Ectodermal cell (in vitro differentiated cells): ENCODE results near the gene MAGI3.

Source experiments
- H3K27ac ChIP-seq: 2 replicates; pipeline ENCODE4 v1.7.0; 2013; ENCODE audit warnings: mild to moderate bottlenecking, low read depth, low read length; ENCODE audit not compliant: insufficient read depth, poor library complexity, severe bottlenecking
- H3K27me3 ChIP-seq: 2 replicates; pipeline ENCODE4 v1.7.0; 2013; ENCODE audit warnings: mild to moderate bottlenecking, low read length; ENCODE audit not compliant: insufficient read depth, control insufficient read depth, poor library complexity, severe bottlenecking
- H3K36me3 ChIP-seq: one replicate; pipeline ENCODE4 v1.7.0; 2013; ENCODE audit warnings: low read length; ENCODE audit not compliant: control insufficient read depth, insufficient read depth
- H3K4me1 ChIP-seq: one replicate; pipeline ENCODE4 v1.7.0; 2013; ENCODE audit warnings: low read length; ENCODE audit not compliant: control insufficient read depth, insufficient read depth
- H3K4me3 ChIP-seq: 2 replicates; pipeline ENCODE4 v1.7.0; 2013; ENCODE audit warnings: low read depth, low read length, control low read depth; ENCODE audit not compliant: insufficient read depth
- H3K9me3 ChIP-seq: 2 replicates; pipeline ENCODE4 v1.7.0; 2013; ENCODE audit warnings: mild to moderate bottlenecking, low read length, moderate library complexity; ENCODE audit not compliant: control insufficient read depth
- WGBS, 2 experiments: methylation state at CpG; one replicate each; pipeline ENCODE4 v1.1.7; 2013; ENCODE audit warnings: missing lambda C conversion rate in 2 of 2; 5-methylcytosine and 5-hydroxymethylcytosine counted together

MAGI3 gene

DNA sequence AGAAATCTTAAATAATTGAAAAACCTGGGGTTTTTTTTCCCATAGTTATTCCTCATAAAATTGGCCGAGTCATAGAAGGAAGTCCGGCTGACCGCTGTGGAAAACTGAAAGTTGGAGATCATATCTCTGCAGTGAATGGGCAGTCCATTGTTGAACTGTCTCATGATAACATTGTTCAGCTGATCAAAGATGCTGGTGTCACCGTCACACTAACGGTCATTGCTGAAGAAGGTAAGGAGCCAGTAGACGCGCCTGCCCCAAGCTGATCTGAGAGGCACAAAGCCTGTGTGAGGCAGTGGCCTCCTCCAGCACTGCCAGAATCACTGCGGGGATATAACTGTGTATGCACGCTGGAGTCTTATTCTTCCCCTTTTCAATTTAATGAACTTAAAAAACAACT lies 268.7 kb downstream of the MAGI3 start:
- no peaks in the 10 kb centered on the region for H3K27me3 ChIP-seq
- H3K9me3 ChIP-seq, result no peaks in the 10 kb centered on the region
- H3K27ac ChIP-seq, result no peak overlapping the region
- H3K4me3 ChIP-seq, result no peak overlapping the region
- WGBS, 2 experiments, result 92 to 94% methylated on average over 9 of the region's 9 CpGs
- peaks cover 9% of the 10 kb centered on the region for H3K4me1 ChIP-seq
- no peaks in the 10 kb centered on the region for H3K36me3 ChIP-seq

DNA sequence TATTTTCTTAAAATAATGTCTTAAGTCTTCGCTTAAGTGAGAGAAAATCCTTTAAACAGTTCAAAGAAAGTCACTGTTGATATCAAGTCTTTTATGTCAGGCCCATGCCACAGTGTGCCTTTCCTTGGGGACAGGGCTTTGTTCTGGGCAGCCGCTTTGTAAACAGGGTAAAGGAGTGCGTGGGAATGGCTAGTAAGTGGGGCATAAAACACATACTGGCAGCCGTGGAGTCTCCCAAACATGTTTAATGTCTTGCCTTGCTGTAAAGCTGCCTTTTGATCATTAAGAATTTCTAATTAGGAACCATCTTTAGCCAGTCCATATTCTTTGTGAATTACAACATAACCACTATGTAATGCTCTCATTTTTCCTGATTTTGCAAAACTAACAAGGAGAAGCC lies 269.2 kb downstream of the MAGI3 start:
- Histone ChIP-seq H3K36me3 (no peaks in the 10 kb centered on the region), H3K9me3 (no peaks in the 10 kb centered on the region), H3K4me1 (peaks cover 9% of the 10 kb centered on the region), H3K4me3 (no peak overlapping the region), H3K27ac (no peak overlapping the region), H3K27me3 (no peaks in the 10 kb centered on the region)
- WGBS, 2 experiments, result 88 to 91% methylated on average over 4 of the region's 4 CpGs

DNA sequence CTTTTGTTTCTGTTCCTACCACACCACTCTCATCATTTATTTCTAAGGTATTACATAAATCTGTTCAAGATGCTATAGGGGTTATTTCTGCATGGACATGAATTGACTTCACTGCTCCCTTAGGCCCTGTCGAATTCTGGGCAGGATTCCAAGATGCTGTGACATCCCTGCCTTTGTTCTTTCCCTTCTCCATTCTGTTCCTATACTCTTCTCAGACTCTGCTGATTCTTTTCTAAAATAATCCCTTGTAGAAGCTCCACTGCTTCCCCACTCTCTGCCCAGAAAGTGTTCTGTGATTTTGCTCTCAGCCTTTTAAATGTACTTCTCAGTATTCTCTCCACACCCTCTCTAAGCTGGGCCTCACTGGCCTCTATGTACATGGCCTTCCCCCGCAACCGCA lies 269.8 kb downstream of the MAGI3 start:
- 91 to 95% methylated on average over 2 to 3 of the region's 3 CpGs for WGBS, 2 experiments
- Histone ChIP-seq H3K27ac (no peak overlapping the region), H3K27me3 (no peaks in the 10 kb centered on the region), H3K4me3 (no peak overlapping the region), H3K9me3 (no peaks in the 10 kb centered on the region), H3K4me1 (peaks cover 9% of the 10 kb centered on the region), H3K36me3 (no peaks in the 10 kb centered on the region)

DNA sequence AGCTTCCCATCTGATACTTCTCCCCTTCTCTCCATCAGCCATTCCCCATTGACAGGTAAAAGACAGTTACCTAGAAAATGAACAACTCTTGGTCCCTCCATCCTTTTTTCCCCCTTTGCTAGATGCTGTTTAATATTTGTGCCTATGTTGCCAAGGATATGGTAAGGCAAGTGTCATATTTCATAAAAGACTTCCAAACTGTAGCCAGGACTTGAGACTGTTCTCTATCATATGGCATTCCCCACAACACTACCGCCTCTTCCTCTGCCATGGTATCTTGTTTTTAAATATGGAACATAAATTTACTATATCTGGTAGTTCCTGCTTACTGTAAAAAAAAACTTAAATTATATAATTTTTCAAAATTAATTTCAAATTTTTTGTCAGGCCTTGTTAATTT lies 271.8 kb downstream of the MAGI3 start:
- Histone ChIP-seq H3K27me3 (no peaks in the 10 kb centered on the region), H3K9me3 (no peaks in the 10 kb centered on the region), H3K27ac (no peak overlapping the region), H3K36me3 (no peaks in the 10 kb centered on the region), H3K4me3 (no peak overlapping the region), H3K4me1 (peaks cover 9% of the 10 kb centered on the region)
- no CpG with 5 or more reads among the region's 1 CpG for WGBS, 2 experiments

DNA sequence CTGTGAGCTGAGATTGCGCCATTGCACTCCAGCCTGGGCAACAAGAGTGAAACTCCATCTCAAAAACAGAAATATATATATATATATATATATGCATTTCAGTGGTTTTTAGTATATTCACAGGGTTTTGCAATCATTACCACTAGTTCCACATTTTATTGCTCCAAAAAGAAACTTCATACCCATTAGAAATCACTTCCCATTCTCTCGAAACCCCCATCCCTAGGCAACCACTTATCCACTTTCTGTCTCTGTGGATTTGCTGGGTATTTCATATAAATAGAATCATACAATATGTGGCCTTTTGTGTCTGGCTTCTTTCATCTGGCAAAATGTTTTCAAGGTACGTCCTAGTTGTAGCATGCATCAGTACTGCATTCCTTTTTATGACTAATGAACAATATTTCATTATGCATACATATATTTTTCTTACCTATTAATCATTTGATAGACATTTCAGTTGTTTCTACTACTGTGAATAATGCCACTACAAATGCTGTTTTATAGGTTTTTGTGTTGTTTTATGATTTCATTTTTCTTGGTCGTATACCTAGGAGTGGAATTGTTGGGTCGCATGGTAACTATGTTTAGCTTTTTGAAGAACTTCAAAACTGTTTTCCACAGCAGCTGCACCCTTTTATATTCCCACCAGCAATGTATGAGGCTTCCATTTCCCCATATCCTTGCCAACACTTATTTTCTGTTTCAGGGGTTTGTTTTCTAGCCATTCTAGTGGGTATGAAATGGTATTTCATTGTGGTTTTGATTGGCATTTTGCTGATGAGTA lies 273.0 kb downstream of the MAGI3 start:
- Histone ChIP-seq H3K27me3 (no peaks in the 10 kb centered on the region), H3K36me3 (no peaks in the 10 kb centered on the region), H3K27ac (no peak overlapping the region), H3K9me3 (no peaks in the 10 kb centered on the region), H3K4me1 (peaks cover 9% of the 10 kb centered on the region), H3K4me3 (no peak overlapping the region)
- 79 to 98% methylated on average over 4 of the region's 5 CpGs for WGBS, 2 experiments

DNA sequence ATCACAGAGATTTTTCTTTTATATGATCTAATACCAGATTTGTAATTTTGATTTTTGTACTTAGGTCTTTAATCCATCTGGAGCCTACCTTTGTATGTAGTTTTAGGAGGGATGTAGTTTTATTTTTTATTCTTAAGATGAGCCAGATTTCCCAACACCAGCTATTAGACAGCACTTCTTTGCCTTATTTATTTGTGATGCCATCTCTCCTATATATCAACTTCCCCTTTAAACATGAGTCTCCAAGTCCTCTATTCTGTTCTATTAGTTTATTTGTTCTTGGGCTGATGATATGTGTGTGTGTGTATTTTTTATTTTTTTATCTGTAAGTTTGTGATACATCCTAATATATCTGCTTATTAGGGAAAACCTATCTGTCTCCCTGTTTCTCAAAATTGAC lies 274.8 kb downstream of the MAGI3 start:
- Histone ChIP-seq H3K27ac (no peak overlapping the region), H3K4me3 (no peak overlapping the region), H3K36me3 (no peaks in the 10 kb centered on the region), H3K4me1 (no peaks in the 10 kb centered on the region), H3K9me3 (no peaks in the 10 kb centered on the region), H3K27me3 (no peaks in the 10 kb centered on the region)

DNA sequence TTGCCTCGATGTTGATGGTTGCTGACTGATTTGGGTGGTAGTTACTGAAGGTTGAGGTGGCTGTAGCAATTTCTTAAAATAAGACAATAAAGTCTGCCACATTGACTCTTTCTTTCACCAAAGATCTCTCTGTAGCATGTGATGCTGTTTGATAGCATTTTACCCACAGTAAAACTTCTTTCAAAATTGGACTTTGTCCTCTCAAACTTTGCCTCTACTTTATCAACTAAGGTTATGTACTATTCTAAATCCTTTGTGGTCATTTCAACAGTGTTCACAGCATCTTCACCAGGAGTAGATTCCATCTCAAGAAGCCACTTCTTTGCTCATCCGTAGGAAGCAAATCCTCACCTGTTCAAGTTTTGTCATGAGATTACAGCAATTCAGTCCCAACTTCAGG lies 275.8 kb downstream of the MAGI3 start:
- H3K27ac ChIP-seq, result no peak overlapping the region
- WGBS, 2 experiments, result 94 to 96% methylated on average over 2 of the region's 2 CpGs
- no peaks in the 10 kb centered on the region for H3K4me1 ChIP-seq
- H3K4me3 ChIP-seq, result no peak overlapping the region
- H3K27me3 ChIP-seq, result no peaks in the 10 kb centered on the region
- no peaks in the 10 kb centered on the region for H3K36me3 ChIP-seq
- no peaks in the 10 kb centered on the region for H3K9me3 ChIP-seq

DNA sequence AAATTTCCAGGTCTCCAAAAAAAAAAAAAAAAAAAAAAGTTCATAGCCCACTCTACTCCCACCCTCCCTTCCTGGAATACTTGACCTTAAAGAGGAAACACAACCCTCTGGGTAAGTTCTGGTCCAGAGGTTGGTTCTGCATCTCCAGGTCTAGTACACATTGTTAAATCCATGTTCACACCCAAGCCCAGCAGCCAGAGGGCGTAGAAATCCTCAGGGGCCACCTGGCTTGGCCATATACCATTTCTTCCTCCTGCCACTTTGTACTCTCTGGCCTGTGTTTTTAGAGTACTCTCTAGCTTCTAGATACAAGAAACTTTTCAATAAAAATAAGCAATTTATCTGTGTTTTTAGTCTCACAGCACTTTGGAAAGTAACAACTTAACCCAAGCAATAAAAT lies 279.7 kb downstream of the MAGI3 start:
- Histone ChIP-seq H3K4me1 (no peaks in the 10 kb centered on the region), H3K9me3 (no peaks in the 10 kb centered on the region), H3K27me3 (no peaks in the 10 kb centered on the region), H3K27ac (no peak overlapping the region), H3K4me3 (no peak overlapping the region), H3K36me3 (no peaks in the 10 kb centered on the region)
- WGBS, 2 experiments, result 41 to 50% methylated on average over 1 of the region's 1 CpG

DNA sequence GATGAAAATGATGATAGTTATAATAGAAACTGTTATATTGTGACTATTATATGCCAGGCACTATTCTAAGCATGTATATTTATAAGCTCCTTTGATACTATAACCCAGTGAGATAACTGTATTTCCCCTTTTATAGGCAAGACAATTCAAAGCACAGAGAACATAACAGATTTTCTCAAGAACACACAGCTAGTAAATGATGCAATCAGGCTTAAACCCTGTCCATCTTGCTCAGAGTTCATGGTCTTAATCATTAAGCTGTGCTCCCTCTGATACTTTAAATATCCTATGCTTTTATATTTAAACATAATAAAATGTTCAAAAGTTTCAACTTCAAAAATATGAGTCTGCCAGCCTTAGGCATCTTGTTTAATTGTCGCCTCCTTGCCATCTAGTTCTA lies 280.3 kb downstream of the MAGI3 start:
- Histone ChIP-seq H3K9me3 (no peaks in the 10 kb centered on the region), H3K27me3 (no peaks in the 10 kb centered on the region), H3K4me3 (no peak overlapping the region), H3K27ac (no peak overlapping the region), H3K36me3 (no peaks in the 10 kb centered on the region), H3K4me1 (no peaks in the 10 kb centered on the region)
- WGBS, 2 experiments, result 94 to 95% methylated on average over 1 of the region's 1 CpG

DNA sequence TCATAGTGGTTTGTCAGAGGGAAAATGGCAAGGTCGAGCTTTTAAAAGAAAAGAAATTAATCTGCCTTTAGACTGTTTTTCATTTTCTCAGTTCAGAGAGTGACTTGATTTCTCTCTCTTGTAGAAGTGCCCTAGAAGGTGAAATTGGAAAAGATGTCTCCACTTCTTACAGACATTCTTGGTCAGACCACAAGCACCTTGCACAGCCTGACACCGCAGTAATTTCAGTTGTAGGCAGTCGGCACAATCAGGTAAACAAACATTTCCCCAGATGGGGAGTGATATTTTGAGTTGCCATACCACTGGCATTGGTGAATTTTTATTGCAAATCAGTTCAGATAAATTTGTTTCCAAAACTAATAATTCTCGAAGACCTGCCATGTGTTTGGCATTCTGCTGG lies 282.2 kb downstream of the MAGI3 start:
- 95 to 96% methylated on average over 2 to 4 of the region's 4 CpGs for WGBS, 2 experiments
- Histone ChIP-seq H3K36me3 (no peaks in the 10 kb centered on the region), H3K4me1 (no peaks in the 10 kb centered on the region), H3K27ac (no peak overlapping the region), H3K27me3 (no peaks in the 10 kb centered on the region), H3K4me3 (no peak overlapping the region), H3K9me3 (no peaks in the 10 kb centered on the region)

DNA sequence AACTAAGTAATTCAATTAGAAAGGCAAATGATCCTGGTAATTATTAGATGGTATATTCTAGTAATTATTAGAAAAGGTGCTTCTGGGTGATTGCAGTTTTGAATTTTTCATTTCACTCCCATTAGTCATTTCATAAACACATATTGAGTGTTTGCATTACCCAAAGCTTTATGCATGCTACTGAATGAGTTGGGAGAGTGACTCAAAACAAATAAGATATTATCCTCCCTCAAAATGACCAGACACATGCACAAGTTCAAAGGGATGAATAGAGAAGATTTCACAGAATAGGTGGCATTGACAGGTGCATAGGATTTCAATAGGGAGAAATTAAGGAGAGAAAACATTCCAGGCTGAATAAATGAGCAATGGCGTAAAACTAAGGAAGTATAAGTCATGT lies 284.3 kb downstream of the MAGI3 start:
- Histone ChIP-seq H3K4me1 (no peaks in the 10 kb centered on the region), H3K9me3 (no peaks in the 10 kb centered on the region), H3K36me3 (no peaks in the 10 kb centered on the region), H3K27me3 (no peaks in the 10 kb centered on the region), H3K27ac (no peak overlapping the region), H3K4me3 (no peak overlapping the region)
- 96 to 97% methylated on average over 1 of the region's 1 CpG for WGBS, 2 experiments
